ENCODE results near the gene PCDHA10.
"Not testable (repeated sequence)": the region's sequence is repeated elsewhere in the genome, so short reads cannot be mapped to it uniquely, and the experiment has no call there.

PCDHA10 gene

DNA sequence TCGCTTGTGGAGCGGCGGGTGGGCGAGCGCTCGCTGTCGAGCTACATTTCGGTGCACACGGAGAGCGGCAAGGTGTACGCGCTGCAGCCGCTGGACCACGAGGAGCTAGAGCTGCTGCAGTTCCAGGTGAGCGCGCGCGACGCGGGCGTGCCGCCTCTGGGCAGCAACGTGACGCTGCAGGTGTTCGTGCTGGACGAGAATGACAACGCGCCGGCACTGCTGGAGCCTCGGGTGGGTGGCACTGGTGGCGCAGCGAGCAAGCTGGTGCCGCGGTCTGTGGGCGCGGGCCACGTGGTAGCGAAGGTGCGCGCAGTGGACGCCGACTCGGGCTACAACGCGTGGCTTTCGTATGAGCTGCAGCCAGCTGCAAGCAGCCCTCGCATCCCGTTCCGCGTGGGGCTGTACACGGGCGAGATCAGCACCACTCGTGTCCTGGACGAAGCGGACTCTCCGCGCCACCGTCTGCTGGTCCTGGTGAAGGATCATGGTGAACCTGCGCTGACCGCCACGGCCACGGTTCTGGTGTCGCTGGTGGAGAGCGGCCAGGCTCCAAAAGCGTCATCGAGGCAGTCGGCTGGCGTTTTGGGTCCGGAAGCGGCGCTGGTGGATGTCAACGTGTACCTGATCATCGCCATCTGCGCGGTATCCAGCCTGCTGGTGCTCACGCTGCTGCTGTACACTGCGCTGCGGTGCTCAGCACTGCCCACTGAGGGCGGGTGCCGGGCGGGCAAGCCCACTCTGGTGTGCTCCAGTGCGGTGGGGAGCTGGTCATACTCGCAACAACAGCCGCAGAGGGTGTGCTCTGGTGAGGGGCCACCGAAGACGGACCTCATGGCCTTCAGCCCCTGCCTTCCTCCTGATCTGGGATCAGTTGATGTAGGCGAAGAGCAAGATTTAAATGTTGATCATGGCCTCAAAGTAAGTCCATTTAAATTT, 12.6 kb upstream of the PCDHA10 start:
- no peak for DNase-seq

DNA sequence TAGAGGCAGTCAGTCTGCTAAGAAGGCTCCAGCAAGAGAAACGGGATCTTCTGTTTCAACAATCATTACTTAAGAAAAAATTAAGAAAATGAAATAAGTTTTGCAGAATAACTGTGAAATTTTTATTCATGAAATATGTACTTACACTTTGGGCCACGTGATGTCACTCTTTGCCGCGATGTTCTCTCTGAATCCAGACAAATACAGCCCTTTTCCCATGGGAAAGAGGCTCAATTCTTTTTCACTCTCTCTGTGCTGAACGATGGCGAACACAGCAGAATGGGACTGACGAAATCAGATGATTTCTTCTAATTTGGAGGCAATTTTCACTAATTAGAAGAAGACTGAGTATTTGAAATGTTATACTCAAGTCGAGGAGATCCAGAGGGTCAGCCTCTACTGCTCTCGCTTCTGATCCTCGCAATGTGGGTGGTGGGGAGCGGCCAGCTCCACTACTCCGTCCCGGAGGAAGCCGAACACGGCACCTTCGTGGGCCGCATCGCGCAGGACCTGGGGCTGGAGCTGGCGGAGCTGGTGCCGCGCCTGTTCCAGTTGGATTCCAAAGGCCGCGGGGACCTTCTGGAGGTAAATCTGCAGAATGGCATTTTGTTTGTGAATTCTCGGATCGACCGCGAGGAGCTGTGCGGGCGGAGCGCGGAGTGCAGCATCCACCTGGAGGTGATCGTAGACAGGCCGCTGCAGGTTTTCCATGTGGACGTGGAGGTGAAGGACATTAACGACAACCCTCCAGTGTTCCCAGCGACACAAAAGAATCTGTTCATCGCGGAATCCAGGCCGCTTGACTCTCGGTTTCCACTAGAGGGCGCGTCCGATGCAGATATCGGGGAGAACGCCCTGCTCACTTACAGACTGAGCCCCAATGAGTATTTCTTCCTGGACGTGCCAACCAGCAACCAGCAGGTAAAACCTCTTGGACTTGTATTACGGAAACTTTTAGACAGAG, 7.3 kb upstream of the PCDHA10 start, which contains the start of gene PCDHA9:
PCDHA9 (plus strand) TSS at position 244 of the 964 bp plus-strand sequence; CDS start at position 358, 114 bp downstream.
- not testable (repeated sequence) for DNase-seq

DNA sequence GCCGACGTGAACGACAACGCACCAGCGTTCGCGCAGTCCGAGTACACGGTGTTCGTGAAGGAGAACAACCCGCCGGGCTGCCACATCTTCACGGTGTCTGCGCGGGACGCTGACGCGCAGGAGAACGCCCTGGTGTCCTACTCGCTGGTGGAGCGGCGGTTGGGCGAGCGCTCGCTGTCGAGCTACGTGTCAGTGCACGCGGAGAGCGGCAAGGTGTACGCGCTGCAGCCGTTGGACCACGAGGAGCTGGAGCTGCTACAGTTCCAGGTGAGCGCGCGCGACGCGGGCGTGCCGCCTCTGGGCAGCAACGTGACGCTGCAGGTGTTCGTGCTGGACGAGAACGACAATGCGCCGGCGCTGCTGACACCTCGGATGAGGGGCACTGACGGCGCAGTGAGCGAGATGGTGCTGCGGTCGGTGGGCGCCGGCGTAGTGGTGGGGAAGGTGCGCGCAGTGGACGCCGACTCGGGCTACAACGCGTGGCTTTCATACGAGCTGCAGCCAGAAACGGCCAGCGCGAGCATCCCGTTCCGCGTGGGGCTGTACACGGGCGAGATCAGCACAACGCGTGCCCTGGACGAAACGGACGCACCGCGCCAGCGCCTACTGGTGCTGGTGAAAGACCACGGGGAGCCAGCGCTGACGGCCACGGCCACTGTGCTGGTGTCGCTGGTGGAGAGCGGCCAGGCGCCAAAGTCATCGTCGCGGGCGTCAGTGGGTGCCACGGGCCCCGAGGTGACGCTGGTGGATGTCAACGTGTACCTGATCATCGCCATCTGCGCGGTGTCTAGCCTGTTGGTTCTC, 5.7 kb upstream of the PCDHA10 start:
- DNase-seq, result not testable (repeated sequence)

DNA sequence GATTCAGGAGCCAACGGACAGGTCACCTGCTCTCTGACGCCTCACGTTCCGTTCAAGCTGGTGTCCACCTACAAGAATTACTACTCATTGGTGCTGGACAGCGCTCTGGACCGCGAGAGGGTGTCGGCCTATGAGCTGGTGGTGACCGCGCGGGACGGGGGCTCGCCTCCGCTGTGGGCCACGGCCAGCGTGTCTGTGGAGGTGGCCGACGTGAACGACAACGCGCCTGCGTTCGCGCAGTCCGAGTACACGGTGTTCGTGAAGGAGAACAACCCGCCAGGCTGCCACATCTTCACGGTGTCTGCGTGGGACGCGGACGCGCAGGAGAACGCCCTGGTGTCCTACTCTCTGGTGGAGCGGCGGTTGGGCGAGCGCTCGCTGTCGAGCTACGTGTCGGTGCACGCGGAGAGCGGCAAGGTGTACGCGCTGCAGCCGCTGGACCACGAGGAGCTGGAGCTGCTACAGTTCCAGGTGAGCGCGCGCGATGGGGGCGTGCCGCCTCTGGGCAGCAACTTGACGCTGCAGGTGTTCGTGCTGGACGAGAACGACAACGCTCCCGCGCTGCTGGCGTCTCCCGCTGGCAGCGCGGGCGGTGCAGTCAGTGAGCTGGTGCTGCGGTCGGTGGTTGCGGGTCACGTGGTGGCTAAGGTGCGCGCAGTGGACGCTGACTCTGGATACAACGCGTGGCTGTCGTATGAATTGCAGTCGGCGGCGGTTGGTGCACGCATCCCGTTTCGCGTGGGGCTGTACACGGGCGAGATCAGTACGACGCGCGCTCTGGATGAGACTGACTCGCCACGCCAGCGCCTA, 1.7 kb downstream of the PCDHA10 start:
- no peak for DNase-seq

- no peak for DNase-seq
These were observed 2.2 kb downstream of the PCDHA10 start for GRCh38 chr5:140857987-140858240.

- no peak for DNase-seq
These were observed 7.0 kb downstream of the PCDHA10 start for GRCh38 chr5:140862441-140863295.

DNA sequence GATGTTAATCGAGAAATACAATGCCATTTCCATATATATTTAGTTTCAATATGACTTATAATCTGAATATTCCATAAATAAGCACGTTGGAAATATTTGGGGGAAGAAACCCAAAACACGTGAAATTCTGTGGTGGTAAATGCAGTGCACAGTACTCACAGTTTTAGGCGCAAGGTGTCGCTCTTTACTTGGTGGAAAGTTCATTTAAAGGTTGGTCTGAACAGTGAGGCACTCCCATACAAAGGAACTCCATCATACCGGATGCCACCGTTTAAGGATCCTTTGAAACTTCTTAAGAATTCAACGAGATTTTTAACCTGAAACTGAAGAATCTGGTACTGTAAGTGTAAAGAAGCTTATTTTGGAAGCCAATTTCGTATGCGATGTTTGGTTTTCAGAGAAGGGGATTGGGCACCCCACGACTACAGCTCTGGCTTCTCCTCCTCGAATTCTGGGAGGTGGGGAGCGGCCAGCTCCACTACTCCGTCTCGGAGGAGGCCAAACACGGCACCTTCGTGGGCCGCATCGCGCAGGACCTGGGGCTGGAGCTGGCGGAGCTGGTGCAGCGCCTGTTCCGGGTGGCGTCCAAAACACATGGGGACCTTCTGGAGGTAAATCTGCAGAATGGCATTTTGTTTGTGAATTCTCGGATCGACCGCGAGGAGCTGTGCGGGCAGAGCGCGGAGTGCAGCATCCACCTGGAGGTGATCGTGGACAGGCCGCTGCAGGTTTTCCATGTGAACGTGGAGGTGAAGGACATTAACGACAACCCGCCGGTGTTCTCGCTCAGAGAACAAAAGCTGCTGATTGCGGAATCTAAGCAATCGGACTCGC, 13.2 kb downstream of the PCDHA10 start, which contains the start of gene PCDHA11:
PCDHA11 (plus strand) TSS at position 237 of the 834 bp plus-strand sequence; CDS start at position 384, 147 bp downstream.
- DNase-seq, result no peak

DNA sequence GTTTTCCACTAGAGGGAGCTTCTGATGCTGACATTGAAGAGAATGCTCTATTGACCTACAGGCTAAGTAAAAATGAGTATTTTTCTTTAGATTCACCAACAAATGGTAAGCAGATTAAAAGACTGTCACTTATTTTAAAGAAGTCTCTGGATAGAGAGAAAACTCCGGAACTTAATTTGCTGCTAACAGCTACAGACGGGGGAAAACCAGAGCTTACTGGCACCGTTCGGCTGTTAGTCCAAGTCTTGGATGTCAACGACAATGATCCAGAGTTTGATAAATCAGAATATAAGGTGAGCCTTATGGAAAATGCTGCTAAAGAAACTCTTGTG, 13.8 kb downstream of the PCDHA10 start:
- no peak for DNase-seq

- no peak for DNase-seq
These were observed 14.8 kb downstream of the PCDHA10 start for GRCh38 chr5:140870221-140871201.

GRCh38 chr5:140875085-140876065, 19.7 kb downstream of the PCDHA10 start, which contains the start of gene PCDHA12:
TSS of gene PCDHA12 (plus strand) at chr5:140875308. CDS start at chr5:140875473, 165 bp downstream.
- no peak for DNase-seq

GRCh38 chr5:140876541-140877261, 21.0 kb downstream of the PCDHA10 start:
- DNase-seq, result not testable (repeated sequence)

DNA sequence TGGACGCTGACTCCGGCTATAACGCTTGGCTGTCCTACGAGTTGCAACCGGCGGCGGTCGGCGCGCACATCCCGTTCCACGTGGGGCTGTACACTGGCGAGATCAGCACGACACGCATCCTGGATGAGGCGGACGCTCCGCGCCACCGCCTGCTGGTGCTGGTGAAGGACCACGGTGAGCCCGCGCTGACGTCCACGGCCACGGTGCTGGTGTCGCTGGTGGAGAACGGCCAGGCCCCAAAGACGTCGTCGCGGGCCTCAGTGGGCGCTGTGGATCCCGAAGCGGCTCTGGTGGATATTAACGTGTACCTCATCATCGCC, 21.5 kb downstream of the PCDHA10 start:
- DNase-seq, result no peak

DNA sequence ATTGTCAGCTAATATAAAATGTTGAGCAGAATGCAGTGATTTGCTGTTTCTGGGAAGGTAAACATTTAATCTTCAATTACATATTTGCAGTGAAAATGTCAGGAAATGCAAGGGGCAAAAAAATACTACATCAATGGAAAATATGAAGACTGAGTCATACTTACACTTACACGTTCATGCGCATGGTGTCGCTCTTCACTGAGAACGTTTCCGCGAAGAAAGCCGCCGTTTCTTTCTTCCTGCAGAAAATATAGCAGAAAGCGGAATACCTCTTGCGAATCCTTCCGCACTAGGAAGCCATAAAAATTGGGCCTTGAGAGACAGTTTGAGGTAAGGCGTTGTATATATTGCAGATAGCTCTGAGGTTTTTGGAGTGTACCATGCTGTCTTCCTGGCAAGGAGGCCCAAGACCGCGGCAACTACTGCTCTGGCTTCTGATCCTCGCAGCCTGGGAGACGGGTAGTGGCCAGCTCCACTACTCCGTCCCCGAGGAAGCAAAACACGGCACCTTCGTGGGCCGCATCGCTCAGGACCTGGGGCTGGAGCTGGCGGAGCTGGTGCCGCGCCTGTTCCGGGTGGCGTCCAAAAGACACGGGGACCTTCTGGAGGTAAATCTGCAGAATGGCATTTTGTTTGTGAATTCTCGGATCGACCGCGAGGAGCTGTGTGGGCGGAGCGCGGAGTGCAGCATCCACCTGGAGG, 26.3 kb downstream of the PCDHA10 start, which contains the start of gene PCDHA13:
PCDHA13 (plus strand) TSS at position 236 of the 702 bp plus-strand sequence; CDS start at position 381, 145 bp downstream.
- no peak for DNase-seq

DNA sequence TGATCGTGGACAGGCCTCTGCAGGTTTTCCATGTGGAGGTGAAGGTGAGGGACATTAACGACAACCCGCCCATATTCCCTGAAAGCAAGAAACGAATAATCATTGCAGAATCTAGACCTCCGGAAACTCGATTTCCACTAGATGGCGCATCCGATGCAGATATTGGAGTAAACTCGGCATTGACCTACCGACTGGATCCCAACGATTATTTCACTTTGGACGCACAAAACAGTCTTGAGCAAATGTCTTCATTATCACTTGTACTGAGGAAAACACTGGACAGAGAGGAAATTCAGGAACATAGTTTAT, 26.8 kb downstream of the PCDHA10 start:
- DNase-seq, result no peak

DNA sequence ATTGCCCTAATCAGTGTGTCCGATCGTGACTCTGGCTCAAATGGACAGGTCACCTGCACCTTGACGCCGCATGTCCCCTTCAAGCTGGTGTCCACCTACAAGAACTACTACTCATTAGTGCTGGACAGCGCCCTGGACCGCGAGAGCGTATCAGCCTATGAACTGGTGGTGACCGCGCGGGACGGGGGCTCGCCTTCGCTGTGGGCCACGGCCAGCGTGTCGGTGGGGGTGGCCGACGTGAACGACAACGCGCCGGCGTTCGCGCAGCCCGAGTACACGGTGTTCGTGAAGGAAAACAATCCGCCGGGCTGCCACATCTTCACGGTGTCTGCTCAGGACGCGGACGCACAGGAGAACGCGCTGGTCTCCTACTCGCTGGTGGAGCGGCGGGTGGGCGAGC, 27.7 kb downstream of the PCDHA10 start:
- no peak for DNase-seq
